SK-N-DZ (cell line): Measurements from ENCODE around the gene CD38. TPM values are rescaled to one million over a fixed set of nuclear protein-coding genes. Genes with fewer than 3 reads are reported as not detected.
"Not testable (repeated sequence)": the region's sequence is repeated elsewhere in the genome, so short reads cannot be mapped to it uniquely, and the experiment has no call there.

Experiments used
- DNase-seq: peaks from one replicate; pipeline ENCODE4 v3.0.0-alpha.2; 2015; ENCODE audit warnings: low spot score
- polyA plus RNA-seq, 2 experiments: library from polyadenylated mRNA; depleted of rRNA; stranded (reverse); fragments of >200 nt; gene quantifications; 2 replicates each; pipeline ENCODE4 v1.2.3, GENCODE V29; 2014

CD38 gene
- 0.03 TPM in 1 of 2 replicates, not detected in the other for polyA plus RNA-seq (2014; cell fraction: cytosol; rRNA removed)
- 0.23 and 0.38 TPM in 2 replicates for polyA plus RNA-seq (2014; cell fraction: nucleus; rRNA removed)

DNA sequence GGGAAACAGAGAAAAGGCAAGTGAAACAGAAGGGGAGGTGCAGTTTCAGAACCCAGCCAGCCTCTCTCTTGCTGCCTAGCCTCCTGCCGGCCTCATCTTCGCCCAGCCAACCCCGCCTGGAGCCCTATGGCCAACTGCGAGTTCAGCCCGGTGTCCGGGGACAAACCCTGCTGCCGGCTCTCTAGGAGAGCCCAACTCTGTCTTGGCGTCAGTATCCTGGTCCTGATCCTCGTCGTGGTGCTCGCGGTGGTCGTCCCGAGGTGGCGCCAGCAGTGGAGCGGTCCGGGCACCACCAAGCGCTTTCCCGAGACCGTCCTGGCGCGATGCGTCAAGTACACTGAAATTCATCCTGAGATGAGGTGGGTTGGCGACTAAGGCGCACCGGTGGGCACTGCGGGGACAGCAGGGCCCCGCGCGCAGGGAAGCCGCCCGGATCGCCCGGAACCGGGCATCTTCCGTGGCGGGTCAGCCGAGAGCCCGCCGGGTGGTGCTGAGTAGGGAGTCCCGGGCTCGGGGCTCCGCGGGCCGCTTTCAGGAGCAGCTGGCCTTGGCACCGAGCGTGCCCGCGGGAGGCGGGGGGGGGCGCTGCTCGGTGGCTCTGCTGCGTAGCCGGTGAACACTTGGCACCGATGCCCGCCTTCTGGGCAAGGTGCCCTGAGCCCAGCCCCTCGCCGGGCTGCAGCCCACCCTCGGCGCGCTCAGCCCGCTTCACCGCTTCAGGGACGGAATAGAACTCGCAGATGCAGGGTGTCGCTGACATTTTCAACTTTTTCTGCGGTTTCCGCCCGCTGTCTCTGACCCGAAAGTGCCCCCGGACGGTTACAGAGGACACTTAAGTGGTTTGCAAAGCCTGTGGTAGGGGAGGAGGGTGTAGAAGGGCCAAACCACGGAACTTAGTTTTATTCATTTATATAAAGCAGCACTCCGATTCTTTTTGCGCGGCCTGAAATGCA lies at the start of gene CD38:
Gene CD38, plus strand, starts transcription at position 40 of the 953 bp plus-strand sequence. Its CDS starts 87 bp downstream, at position 127.
- DNase-seq = no peak

DNA sequence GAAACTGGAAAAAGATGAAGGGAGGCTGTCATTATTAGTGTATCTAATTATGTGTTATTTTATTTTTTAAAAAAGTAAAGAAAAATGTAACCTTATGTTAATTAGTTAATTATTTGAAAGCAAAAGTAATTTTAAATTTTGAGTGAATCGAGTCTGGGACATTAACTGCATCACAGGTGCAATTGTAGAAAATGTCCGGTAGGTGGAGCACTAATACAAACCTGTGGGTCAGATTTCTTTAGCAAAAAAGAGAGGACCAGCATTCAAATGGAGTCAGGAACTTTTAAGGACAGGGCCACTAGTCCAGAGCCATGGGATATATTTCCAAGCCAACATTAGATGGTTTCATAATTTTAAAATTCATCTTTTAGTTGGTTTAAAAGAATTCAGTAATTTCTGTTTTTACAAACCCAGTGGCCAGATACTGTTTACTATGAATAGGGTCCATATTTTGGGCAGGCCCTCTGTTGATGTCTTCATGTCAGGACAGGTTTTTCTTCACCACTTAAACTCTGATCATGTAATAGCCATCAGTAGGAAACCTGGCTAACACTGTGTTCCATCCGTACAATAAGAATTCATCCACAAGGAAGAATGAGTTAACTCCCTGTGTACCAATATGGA lies 48.1 kb upstream of the CD38 start:
- DNase-seq = peak; percentile 38

GRCh38 chr4:15733061-15733460 lies 45.1 kb upstream of the CD38 start:
- DNase-seq = not testable (repeated sequence)

GRCh38 chr4:15735536-15735935 lies 42.6 kb upstream of the CD38 start:
- peak; percentile 33 for DNase-seq

DNA sequence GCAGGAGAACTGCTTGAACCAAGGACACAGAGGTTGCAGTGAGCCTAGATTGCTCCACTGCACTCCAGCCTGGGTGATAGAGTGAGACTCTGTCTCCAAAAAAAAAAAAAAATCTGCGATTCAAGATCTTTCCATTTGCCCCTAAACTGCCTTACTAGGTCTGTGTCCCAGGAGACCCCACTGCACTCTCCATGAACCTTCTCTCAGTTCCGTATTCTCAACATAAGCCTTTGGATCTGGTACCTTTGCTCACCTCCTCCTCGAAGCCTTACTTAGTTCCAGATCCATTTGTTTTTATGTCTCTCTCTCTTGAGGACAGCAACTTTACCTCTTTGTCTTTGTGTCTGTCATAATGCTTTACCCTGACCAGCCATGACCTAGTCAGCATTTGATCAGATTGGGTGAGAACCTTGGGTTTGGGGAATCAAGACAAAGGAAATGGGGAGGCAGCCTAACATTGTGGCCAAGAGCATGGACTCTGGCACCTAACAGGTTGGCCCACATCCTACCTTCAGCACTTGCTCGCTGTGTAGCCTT lies 41.5 kb upstream of the CD38 start:
- DNase-seq = no peak

- no peak for DNase-seq
These were observed 40.9 kb upstream of the CD38 start for GRCh38 chr4:15737255-15737654.

DNA sequence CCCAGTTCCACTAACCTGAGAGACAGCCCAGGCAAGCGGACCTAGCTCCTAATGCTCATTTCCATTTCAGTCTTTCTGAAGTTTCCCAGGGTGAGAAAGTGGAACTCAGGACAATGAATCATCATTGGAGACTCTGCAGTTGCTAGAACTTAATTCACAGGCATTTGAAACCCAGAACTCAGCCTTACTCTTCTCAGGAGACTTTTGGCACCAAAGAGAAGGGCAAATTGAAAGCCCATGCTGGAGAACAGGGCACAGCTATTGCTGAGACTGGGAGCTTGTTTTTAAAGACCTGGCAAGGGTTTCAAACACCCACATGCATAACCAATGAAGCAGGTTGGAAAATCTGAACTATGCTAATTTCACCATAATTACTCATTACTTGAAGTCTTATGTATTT lies 39.3 kb upstream of the CD38 start:
- DNase-seq = no peak

DNA sequence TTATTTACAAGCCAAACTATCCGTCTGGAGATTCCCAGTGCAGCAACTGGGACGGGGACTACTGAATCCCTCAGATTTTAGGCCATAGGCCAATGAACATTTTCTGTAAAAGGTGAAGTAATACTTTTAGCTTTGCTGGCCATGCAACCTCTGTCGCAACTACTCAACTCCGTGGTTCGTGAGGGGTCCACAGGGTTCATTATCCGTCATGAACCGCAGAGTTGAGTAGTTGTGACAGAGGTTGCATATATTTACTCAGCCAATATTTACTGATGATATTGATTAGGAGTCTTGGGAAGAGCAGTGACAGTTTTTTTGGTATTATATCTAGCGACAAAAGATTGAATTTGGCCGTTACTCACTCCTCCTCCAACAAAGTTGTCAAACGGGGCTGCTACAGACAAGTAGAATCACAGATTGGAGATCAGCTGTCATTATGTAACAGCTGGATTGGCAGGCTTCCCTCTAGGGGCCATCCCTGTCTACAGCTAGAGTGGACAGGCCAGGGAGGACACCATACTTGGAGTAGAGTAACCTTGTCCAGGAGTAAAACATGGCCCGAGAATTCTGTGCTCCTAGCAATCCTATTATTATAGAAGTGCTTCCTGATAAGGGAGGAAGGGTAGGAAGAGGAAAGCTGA lies 37.2 kb upstream of the CD38 start:
- DNase-seq = no peak

- DNase-seq = no peak
These were observed 36.0 kb upstream of the CD38 start for GRCh38 chr4:15742083-15742582.

DNA sequence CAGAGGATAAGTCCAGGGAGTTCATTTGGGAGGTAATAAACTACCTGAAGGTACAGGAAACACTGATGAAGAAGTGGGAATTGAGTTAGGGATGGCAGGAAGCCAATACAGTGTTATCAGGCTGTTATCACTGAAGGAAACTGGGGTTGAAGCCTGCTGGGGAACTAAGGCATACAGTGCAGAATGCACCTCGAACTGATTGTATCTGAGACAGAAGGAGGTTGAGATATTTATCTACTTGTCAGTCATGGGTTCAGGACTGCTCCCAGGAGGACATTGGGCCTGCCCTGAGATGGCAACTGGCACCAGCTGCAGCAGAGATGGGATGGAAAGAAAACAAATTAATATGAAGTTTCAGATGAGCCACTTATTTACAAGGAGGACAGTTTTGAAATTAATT lies 35.5 kb upstream of the CD38 start:
- no peak for DNase-seq

- no peak for DNase-seq
These were observed 34.0 kb upstream of the CD38 start for GRCh38 chr4:15744016-15744545.

DNA sequence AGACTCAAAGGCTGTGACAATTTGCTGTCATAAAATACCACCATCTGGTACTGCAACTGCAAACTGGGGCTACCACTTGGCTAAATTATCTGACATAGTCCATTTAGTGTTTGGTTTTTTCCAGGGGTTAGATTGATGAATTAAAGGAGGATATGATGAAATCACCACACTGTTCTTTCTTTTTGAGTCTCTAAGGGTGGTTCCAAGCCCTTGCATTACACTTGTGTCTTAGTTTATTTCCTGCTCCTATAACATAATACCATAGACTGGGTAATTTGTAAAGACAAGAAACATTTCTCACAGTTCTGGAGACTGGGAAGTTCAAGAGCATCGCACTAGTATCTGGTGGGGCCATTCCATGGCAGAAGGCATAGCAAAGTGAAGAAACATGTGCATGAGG lies 32.0 kb upstream of the CD38 start:
- DNase-seq = no peak

DNA sequence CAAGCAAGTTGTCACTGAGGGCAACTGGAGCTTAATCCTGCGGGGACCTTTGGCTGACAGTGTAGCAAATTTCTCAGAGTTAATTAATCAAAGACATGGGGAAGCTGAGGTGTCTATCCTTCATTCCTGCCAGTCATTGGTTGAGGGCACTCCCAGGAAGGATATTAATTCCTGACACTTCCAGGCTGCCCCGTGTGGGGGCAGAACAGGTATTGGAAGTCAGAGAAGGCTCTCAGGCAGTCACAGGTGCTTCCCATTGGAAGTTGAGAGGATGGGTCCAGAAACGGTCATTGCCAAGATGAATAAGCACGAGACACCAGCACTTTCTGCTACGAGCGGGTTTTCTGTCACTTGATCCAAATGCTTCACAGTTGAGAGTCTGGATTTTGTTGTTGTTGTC lies 29.1 kb upstream of the CD38 start:
- DNase-seq = no peak

DNA sequence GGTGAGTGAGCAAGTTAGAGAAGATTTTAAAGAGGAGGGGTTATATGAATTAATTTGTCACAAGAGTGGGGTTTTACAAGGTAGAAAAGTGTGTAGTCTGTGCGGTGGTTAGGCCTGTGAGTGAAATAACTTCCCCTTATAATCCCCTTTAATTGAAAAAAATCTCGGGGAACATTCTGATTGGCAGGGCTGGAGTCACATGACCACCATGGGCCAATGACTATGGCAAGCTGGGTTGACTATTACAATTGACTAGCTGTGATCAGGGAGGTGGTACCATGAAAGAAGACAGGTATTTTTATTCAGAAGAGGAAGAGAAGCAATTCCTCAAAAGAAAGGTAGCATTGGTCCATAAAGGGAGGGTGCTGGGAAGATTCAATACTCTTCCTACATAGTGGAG lies 27.0 kb upstream of the CD38 start:
- DNase-seq = no peak

GRCh38 chr4:15753081-15753480 lies 25.0 kb upstream of the CD38 start:
- no peak for DNase-seq

DNA sequence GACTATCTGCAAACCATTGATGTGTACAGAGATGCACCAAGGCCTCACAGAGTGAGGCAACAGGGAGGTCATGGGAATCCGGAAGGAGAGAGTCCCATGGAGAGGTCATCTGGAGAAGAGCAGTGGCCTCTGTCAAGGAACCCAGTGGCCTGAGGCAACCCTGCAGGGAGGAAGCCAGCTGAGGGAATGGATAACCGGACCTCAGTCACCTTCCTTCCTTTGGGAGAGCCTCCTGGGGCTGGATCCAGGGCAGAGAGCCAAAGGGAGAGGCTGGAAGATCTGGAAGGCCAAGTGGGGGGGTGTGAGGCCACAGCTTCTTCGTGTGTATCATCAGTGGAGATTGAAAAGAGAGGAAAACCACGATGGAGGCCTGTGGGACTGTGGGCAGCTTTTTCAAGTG lies 24.3 kb upstream of the CD38 start:
- no peak for DNase-seq

- no peak for DNase-seq
These were observed 23.8 kb upstream of the CD38 start for GRCh38 chr4:15754323-15754722.

DNA sequence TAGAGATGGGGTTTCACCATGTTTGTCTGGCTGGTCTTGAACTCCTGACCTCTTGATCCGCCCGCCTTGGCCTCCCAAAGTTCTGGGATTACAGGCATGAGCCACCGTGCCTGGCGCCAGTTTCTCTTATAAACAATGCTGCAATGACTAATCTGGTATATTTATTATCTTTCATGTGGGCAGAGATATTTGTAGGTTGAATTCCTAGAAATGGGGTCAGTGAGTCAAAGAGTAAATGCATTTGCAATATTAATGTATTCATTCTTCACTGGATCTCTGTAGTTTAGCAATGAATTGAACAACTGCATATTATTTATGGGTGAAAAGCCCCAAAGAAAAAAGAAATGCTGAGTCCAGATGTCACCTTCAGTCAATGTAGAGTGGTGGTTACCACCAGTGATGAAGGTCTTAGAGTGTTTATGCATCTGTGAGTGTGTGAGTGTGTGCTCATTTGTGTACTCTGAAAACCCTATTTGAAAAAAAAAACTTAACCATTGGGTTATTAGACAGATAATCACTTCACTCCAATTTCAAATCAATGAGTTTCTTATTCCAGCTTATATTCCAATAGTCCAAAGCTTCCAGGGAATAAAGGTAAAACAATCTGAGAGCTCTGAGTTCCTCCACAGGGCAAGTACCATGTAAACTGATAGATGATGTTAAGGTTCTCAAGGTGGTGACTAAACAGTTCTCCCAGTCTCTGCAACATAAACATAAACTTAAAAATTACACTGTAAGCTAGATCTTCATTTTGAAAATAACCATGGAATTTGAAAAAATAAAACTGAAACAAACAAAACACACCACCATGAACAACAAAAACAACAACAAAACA lies 22.6 kb upstream of the CD38 start:
- no peak for DNase-seq

DNA sequence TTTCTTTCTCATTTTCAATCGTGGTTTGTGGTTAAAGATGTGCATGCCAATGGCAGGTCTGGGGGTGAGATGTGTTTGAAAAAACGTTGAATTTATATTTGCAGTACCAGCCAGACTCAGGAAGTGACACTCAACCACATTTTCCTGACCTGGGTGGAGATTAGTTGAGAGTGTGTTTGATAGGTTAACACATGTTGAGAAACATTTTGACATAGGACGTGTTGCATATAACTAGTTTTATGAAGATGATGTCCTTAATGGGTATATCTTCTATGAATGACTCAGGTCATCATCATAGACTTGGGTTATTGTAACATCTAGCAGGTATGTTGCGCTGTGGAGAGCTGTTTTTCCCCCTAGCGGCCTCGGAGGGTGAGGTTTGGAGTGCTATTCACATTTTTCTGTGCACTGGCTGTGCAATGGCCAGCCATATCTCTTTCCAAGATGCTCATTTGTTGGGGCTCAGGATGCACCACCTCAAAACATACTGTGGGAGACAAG lies 21.7 kb upstream of the CD38 start:
- DNase-seq = no peak

DNA sequence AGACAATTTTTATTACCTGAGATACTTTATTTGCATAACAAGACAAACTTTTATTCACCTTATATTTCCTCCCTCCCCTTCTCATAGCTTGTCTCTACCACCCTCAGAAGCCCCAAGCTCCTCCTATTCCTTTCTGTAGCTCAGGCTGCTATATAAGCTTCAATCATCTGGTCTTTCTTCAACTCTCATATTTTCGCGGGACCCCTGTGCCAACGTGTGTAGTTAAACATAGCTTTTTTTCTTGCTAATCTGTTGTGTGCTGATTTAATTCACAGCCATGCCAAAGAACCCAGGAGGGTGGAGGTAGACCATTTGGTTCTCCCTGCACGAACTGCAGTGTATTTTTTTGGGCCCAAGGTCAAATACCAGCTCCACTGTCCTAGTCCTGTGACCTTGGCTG lies 21.1 kb upstream of the CD38 start:
- no peak for DNase-seq
